GM18520 (cell line): ENCODE data around the gene STYXL2.

ENCODE experiments used
- ATAC-seq: cut with Tn5 transposase; IDR thresholded peaks from one replicate; pipeline ENCODE4 v1.9.1; 2021; ENCODE audit not compliant: unreplicated experiment

STYXL2 gene

GRCh38 chr1:167077868-167078210 lies 16.0 kb upstream of the STYXL2 start:
- ATAC-seq = no peak

DNA sequence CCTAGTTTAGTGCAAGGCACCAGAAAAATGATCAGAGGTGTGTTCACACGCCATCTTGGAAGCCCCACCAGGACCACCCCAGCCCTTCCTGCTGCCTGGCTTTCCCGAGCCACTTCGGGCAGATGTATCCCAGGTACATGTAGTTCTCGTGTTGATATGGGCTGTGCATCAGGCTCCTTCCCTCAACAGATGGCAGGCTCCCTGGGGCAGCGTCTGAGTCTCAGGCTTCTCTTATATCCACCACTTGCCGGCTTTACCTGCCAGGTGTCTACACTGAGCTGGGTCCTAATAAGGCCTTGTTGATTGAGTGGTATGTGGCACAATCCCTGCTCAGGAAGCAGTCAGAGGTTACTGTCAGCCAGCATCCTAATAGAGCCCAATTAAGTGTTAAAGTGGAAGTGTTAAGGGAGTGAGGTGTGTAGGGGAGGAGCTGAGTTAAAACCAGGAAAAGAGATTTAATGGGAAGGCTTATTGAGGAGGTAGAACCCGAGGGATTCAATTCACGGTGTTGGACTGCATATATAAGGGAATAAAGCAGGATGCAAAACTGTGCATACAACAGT lies 12.2 kb upstream of the STYXL2 start:
- no peak for ATAC-seq

DNA sequence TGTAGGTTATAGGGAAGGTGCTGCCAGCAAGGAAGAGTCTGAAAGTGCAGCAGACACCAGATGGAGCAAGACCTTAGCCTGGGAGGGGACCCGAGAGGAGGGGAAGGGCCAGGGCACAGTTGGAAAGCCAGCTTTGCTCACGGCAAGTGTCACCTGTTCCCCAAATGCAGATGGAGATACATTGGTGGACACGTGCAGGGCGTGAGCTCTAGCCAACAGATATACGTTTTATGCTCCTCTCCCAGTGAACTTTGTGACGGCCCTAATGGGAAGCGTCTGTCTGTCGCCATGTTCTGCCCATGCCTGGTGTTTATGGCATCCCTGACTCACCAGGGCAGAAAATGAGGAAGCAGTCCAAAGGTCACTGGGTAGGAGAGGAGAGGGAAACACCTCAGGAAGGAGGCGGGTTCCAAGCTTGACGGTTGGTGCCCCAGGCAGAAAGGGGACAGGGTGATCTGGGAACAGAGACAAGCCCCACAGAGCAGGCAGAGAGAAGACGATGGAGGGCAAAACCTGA lies 11.3 kb upstream of the STYXL2 start:
- no peak for ATAC-seq

- ATAC-seq = no peak
Observed at GRCh38 chr1:167083066-167083665, 10.7 kb upstream of the STYXL2 start.

GRCh38 chr1:167083871-167084270 lies 10.0 kb upstream of the STYXL2 start:
- ATAC-seq = no peak

DNA sequence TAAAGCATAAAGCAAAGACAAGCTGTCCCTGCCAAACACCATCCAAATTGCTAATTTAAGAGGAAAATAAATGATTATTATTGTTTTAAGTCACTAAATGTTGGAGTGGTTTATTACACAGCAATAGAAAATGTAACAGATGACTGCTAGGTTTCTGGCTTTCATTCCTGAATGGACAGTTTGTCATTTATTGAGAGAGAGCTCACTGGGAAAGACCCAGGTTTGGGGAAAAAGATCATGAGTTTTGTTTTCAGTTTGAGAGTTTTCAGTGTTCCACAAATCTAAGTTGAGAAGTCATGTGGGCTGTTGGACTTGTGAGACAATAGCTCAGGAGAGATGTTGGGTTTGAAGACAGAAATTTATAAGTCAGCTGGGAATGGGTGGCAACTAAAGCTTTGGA lies 9.1 kb upstream of the STYXL2 start:
- no peak for ATAC-seq

- no peak for ATAC-seq
Observed at GRCh38 chr1:167086033-167086432, 7.8 kb upstream of the STYXL2 start.

- ATAC-seq = no peak
Observed at GRCh38 chr1:167086768-167087167, 7.1 kb upstream of the STYXL2 start.

GRCh38 chr1:167088746-167089417 lies 5.0 kb upstream of the STYXL2 start:
- ATAC-seq = no peak

GRCh38 chr1:167089939-167090313 lies 3.9 kb upstream of the STYXL2 start:
- no peak for ATAC-seq

- ATAC-seq = no peak
Observed at GRCh38 chr1:167090314-167090942, 3.4 kb upstream of the STYXL2 start, which contains the start of gene GPA33. Gene GPA33, minus strand, starts transcription at chr1:167090377. Its CDS starts 90 bp downstream, at chr1:167090287.

GRCh38 chr1:167092653-167093052 lies 1.2 kb upstream of the STYXL2 start:
- ATAC-seq = no peak

GRCh38 chr1:167094690-167095089 lies 815 bp downstream of the STYXL2 start:
- no peak for ATAC-seq

- no peak for ATAC-seq
Observed at GRCh38 chr1:167095368-167095767, 1.5 kb downstream of the STYXL2 start.

DNA sequence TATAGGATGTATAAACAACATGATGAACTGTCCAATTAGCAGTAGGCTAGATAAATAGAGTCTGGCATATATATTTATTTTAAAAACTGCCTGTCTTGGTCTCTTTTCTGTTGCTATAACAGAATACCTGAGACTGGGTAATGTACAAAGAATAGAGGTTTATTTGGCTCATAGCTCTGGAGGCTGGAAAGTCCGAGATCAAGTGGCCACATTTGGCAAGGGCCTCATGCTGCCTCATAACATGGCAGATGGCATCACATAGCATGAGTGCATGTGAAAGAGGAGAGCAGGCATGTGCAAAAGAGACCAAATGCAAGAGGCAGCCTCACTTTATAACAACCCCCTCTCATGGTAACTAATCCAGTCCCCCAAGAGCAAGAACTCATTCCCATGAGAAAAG lies 6.0 kb downstream of the STYXL2 start:
- no peak for ATAC-seq

- no peak for ATAC-seq
Observed at GRCh38 chr1:167100730-167101129, 6.9 kb downstream of the STYXL2 start.

GRCh38 chr1:167101754-167102153 lies 7.9 kb downstream of the STYXL2 start:
- no peak for ATAC-seq

DNA sequence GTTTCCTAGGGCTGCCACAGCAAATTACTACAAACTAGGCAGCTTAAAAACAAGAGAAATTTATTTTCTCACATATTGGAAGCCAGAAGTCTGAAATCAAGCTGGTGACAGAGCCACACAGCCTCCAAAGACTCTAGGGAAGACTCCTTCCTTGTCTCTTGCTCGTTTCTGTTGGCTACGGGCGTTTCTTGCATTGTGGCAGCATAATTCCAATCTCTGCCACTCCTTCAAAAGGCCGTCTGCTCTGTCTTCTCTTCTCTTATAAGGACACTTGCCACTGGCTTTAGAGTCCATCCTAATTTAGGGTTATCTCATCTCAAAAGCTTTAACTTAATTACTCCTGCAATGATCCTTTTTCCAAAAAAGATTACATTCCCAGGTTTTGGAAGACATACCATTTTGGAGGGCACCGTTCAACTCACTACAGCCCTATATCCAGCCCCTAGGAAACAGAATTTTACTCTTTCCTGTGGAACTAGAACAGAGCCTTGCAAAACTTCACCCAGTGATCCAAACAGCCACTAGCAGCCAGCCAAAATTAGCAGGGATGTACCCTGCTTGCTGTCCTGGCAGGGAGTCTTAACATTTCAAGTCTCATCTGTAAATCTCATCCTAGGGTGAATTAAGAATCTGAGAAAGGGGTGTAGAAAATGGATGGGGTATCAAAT lies 9.2 kb downstream of the STYXL2 start:
- ATAC-seq = no peak

GRCh38 chr1:167104256-167104633 lies 10.4 kb downstream of the STYXL2 start:
- ATAC-seq = no peak

DNA sequence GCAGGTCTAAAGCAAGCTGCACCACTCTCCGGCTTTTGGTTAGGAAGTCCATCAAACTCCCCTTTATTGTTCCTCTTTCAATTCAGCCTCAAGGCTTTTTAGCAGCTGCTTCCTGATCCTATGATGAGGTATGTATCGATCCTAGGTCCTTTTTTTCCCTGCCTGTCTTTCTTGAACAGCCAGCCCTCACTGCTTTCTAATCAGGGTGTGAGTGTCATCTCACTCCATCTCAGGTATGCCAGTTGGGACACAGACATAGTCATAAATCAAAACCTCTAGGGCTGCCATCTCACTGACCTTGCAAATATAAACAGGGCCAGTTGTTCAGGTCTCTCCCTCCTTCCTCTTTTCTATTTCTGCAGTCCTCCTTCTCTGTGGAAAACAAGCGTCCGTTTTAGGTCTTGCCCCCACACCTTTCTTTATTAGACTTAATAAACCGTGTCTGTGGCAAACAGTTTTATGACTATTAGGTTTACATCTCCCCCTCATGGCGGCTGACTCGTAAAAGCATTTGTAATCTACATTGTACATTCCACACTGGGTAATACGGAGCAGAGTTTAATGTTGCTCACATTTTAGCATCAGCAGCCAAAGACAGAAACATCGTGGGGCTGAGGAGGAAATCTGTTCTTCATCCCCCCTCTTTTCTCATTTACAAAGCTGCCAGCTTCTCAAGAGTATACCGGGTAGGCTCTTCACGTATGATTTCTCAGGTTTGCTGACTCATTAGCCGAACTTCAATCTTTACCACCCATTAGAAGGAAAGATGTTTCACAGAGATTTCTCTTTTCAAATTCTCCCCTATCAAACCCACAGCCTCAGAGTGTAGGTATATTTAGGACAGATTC lies 11.6 kb downstream of the STYXL2 start:
- ATAC-seq = no peak

GRCh38 chr1:167106119-167106461 lies 12.2 kb downstream of the STYXL2 start:
- ATAC-seq = no peak
